ENCODE data around the gene RASAL2. TPM values are rescaled to one million over a fixed set of nuclear protein-coding genes. Genes with fewer than 3 reads are reported as not detected.

The RASAL2 gene
- total RNA-seq, 3 donors from 2014 or later (not counting 1 experiment from before 2014, with no cell fraction given), result 0.16 to 0.23 TPM; not detected in 1

DNA sequence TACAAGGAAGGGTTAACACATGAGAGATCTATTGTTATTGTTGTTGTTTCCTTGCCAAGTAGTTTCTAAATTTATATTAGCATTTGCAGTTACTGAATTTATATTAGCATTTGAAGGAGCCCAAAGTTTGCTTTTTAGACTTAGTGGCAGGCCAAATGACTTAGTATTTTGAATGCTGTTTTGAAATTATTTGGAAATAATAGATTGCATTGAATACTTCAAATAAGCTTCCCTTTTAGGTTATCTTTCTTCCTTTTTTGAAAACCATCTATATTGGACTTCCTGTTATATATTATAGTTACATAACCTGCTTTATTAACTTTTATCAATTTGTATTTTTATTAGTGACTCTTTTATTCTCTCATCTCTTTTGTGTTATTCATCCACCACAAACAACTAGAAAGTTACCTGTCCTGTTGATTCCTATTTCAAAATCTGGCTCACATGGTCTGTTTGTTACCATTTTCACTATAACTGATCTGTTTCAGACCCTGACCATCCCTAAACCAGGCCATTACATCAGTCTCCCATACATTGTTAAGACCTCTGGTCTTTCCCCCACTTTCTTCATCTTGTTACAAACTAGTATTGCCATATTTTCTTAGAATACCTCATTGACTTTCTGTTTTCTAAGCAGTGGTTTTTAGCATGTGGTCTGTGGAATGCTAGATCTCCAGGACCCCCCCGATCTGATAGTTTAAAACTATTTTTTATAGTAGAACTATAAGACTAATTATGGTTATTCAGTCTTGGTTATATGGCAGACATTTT, 185.2 kb downstream of the RASAL2 start:
- no peaks in the 10 kb centered on the region for H3K9me3 Mint-ChIP-seq
- no peak overlapping the region for H3K4me3 Mint-ChIP-seq
- H3K36me3 Mint-ChIP-seq, result no peaks in the 10 kb centered on the region
- intact Hi-C loops (cut with micrococcal nuclease), result no loop called here
- Histone ChIP-seq H3K36me3 (ENCODE audit: control insufficient read depth, insufficient read depth, low read length) (no peaks in the 10 kb centered on the region), H3K4me1 (ENCODE audit: control insufficient read depth, insufficient read depth, low read length) (no peaks in the 10 kb centered on the region), H3K9me3 (ENCODE audit: control insufficient read depth, insufficient read depth, low read length) (no peaks in the 10 kb centered on the region), H3K4me3 (ENCODE audit: low read length) (no peak overlapping the region), H3K27ac (ENCODE audit: low read length) (no peak overlapping the region), H3K27me3 (ENCODE audit: control insufficient read depth, insufficient read depth, low read length) (no peaks in the 10 kb centered on the region)
- no peaks in the 10 kb centered on the region for H3K27me3 Mint-ChIP-seq (ENCODE audit: low read depth in 2 of 2)
- ATAC-seq (no peak), DNase-seq (no peak)
- peaks cover 7 to 9% of the 10 kb centered on the region in 2 donors for H3K4me1 Mint-ChIP-seq
- H3K27ac Mint-ChIP-seq, result no peak overlapping the region
- no CpG with 5 or more reads among the region's 1 CpG for WGBS (ENCODE audit: insufficient coverage)
- TF ChIP-seq, protein P1, sequence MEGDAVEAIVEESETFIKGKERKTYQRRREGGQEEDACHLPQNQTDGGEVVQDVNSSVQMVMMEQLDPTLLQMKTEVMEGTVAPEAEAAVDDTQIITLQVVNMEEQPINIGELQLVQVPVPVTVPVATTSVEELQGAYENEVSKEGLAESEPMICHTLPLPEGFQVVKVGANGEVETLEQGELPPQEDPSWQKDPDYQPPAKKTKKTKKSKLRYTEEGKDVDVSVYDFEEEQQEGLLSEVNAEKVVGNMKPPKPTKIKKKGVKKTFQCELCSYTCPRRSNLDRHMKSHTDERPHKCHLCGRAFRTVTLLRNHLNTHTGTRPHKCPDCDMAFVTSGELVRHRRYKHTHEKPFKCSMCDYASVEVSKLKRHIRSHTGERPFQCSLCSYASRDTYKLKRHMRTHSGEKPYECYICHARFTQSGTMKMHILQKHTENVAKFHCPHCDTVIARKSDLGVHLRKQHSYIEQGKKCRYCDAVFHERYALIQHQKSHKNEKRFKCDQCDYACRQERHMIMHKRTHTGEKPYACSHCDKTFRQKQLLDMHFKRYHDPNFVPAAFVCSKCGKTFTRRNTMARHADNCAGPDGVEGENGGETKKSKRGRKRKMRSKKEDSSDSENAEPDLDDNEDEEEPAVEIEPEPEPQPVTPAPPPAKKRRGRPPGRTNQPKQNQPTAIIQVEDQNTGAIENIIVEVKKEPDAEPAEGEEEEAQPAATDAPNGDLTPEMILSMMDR (IDR thresholded peaks at IDR 0.05), result no peak

DNA sequence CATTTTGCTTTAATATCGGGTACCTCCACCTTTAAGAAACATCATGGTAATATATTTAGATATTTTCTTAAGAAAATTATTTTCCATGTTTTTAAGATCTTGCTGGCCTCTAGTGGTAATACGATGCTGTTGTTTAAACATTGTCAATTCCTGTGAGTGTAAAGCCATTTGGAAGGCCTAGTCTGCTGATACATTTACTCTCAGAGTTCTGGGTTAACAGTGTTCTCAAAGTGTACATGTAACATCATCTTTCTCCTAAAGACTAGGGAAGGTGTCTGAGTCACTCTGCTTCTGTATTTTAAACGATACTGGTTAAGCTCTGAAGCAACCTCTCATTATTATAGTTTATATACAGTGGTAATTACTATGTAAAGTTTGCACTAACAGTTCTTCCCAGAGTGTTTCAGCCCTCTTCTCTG, 189.1 kb downstream of the RASAL2 start:
- H3K27me3 Mint-ChIP-seq (ENCODE audit: low read depth in 2 of 2), result no peaks in the 10 kb centered on the region
- Histone ChIP-seq H3K27ac (ENCODE audit: low read length) (no peak overlapping the region), H3K27me3 (ENCODE audit: control insufficient read depth, insufficient read depth, low read length) (no peaks in the 10 kb centered on the region), H3K4me3 (ENCODE audit: low read length) (no peak overlapping the region), H3K36me3 (ENCODE audit: control insufficient read depth, insufficient read depth, low read length) (no peaks in the 10 kb centered on the region), H3K9me3 (ENCODE audit: control insufficient read depth, insufficient read depth, low read length) (no peaks in the 10 kb centered on the region), H3K4me1 (ENCODE audit: control insufficient read depth, insufficient read depth, low read length) (no peaks in the 10 kb centered on the region)
- no peak overlapping the region for H3K4me3 Mint-ChIP-seq
- peaks cover 7 to 9% of the 10 kb centered on the region in 2 donors for H3K4me1 Mint-ChIP-seq
- H3K27ac Mint-ChIP-seq, result no peak overlapping the region
- no peak for ATAC-seq
- H3K36me3 Mint-ChIP-seq, result no peaks in the 10 kb centered on the region
- 38% methylated on average over 1 of the region's 3 CpGs for WGBS (ENCODE audit: insufficient coverage)
- TF ChIP-seq, protein P1 (IDR thresholded peaks at IDR 0.05), result no peak
- DNase-seq, result no peak
- intact Hi-C loops (cut with micrococcal nuclease), result no loop called here
- H3K9me3 Mint-ChIP-seq, result peaks cover 0 to 3% of the 10 kb centered on the region in 2 donors

DNA sequence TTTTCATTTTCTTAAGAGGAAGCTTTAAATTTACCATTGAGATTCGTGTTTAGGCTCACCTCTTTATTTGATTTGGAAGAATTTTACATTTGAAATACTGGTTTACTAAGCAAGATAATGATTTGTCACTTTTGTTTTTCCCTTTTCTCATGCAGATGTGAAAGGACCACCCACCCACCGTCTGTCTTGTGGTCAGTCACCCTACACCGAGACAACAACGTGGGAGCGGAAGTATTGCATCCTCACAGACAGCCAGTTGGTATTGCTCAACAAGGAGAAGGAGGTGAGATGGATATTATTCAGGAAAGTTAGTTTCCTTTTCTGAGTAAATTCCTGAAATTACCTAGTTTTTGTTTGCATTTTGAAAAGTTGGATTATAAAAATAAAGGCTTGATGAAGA, 189.5 kb downstream of the RASAL2 start:
- no peaks in the 10 kb centered on the region for H3K9me3 ChIP-seq (ENCODE audit: control insufficient read depth, insufficient read depth, low read length)
- peaks cover 7 to 9% of the 10 kb centered on the region in 2 donors for H3K4me1 Mint-ChIP-seq
- H3K9me3 Mint-ChIP-seq, result peaks cover 0 to 3% of the 10 kb centered on the region in 2 donors
- H3K36me3 ChIP-seq (ENCODE audit: control insufficient read depth, insufficient read depth, low read length), result no peaks in the 10 kb centered on the region
- no peak overlapping the region for H3K4me3 ChIP-seq (ENCODE audit: low read length)
- TF ChIP-seq, protein P1 (IDR thresholded peaks at IDR 0.05), result no peak
- H3K27me3 Mint-ChIP-seq (ENCODE audit: low read depth in 2 of 2), result no peaks in the 10 kb centered on the region
- no peak overlapping the region for H3K4me3 Mint-ChIP-seq
- H3K27ac Mint-ChIP-seq, result no peak overlapping the region
- no peak for DNase-seq
- no peaks in the 10 kb centered on the region for H3K27me3 ChIP-seq (ENCODE audit: control insufficient read depth, insufficient read depth, low read length)
- no peaks in the 10 kb centered on the region for H3K36me3 Mint-ChIP-seq
- H3K4me1 ChIP-seq (ENCODE audit: control insufficient read depth, insufficient read depth, low read length), result no peaks in the 10 kb centered on the region
- 34% methylated on average over 4 of the region's 5 CpGs for WGBS (ENCODE audit: insufficient coverage)
- intact Hi-C loops (cut with micrococcal nuclease), result no loop called here
- no peak for ATAC-seq
- no peak overlapping the region for H3K27ac ChIP-seq (ENCODE audit: low read length)

Data from natural killer cell (primary cell).